Choroid plexus epithelial cell (primary cell): Measurements from ENCODE around the gene HERC2.

ENCODE experiments used
- DNase-seq: peaks from one replicate; pipeline ENCODE4 v3.0.0-alpha.2; 2010; ENCODE audit warnings: low read depth
- H3K4me3 ChIP-seq: 2 replicates; pipeline ENCODE4 v1.5.1; 2011; ENCODE audit warnings: low read depth, mild to moderate bottlenecking, control low read depth, low read length, moderate library complexity
- TF ChIP-seq, protein P1 (sequence below): conservative IDR thresholded peaks from 2 replicates; pipeline ENCODE4 v1.5.1; 2011; ENCODE audit warnings: low read depth, mild to moderate bottlenecking, control low read depth, inconsistent platforms, low read length, moderate library complexity

The HERC2 gene

DNA sequence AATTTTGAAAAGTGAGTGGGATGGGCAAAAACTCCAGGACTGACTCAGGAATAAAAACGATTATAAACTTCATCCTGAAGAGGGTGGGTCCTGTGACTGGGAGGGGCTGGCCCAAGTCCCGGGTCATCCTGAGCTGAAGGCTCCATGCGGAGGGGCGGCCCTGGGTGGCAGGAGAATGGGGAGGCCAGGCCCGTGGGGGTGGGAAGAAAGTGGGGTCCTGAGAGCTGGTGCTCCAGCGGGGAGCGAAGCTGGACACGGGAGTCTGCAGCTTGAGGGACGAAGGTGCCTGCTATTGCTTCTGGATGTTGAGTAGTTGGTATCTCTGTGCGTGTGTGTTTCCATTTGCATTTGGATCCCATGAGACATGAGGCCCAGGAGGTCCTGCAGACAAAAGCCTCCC lies 218.1 kb downstream of the HERC2 start:
- H3K4me3 ChIP-seq, result no peak overlapping the region
- DNase-seq, result no peak
- TF ChIP-seq, protein P1, sequence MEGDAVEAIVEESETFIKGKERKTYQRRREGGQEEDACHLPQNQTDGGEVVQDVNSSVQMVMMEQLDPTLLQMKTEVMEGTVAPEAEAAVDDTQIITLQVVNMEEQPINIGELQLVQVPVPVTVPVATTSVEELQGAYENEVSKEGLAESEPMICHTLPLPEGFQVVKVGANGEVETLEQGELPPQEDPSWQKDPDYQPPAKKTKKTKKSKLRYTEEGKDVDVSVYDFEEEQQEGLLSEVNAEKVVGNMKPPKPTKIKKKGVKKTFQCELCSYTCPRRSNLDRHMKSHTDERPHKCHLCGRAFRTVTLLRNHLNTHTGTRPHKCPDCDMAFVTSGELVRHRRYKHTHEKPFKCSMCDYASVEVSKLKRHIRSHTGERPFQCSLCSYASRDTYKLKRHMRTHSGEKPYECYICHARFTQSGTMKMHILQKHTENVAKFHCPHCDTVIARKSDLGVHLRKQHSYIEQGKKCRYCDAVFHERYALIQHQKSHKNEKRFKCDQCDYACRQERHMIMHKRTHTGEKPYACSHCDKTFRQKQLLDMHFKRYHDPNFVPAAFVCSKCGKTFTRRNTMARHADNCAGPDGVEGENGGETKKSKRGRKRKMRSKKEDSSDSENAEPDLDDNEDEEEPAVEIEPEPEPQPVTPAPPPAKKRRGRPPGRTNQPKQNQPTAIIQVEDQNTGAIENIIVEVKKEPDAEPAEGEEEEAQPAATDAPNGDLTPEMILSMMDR, result no peak

DNA sequence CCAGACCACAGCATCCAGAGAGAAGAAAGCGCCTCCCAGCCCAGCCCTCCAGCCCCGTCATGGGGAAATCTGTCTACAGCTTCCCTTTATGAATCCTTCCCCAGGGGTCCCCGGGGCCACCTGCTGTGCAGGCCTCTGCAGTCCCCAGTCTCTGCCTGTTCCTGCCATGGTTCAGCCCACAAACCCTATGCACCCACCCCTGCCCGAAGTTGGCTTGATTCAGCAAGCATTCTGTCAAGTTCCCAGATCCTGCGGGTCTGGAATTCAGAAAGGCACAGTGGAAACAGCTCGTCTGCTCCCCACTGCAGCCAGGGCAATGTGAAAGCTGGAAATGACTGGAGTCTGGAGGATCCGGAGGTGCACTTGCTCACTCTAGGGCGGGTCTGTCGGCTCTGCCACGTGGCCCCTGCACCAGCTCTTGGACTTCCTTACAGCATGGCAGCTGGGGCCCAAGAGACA lies 220.0 kb downstream of the HERC2 start:
- TF ChIP-seq, protein P1, result no peak
- no peak for DNase-seq
- H3K4me3 ChIP-seq, result no peak overlapping the region

DNA sequence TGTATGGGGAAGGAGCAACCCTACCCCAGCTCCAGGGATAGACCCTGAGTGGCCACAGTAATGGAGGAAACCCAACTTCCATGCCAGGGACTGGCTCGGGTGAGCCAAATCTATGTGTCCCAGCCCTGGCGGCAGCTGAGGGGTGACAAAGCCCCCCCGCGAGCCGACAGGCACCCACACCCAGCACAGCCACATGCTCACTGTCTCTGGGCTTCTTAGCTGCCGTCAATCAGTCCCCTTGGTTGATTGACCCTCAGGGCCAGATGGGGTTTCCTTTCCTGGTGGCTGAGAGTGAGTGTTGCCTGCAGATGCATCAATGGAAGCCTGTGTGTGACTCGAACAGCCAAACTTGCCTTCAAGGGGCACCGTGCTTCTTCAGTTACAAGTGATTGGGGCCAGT lies 220.8 kb downstream of the HERC2 start:
- DNase-seq, result no peak
- TF ChIP-seq, protein P1, result no peak
- H3K4me3 ChIP-seq, result no peak overlapping the region

DNA sequence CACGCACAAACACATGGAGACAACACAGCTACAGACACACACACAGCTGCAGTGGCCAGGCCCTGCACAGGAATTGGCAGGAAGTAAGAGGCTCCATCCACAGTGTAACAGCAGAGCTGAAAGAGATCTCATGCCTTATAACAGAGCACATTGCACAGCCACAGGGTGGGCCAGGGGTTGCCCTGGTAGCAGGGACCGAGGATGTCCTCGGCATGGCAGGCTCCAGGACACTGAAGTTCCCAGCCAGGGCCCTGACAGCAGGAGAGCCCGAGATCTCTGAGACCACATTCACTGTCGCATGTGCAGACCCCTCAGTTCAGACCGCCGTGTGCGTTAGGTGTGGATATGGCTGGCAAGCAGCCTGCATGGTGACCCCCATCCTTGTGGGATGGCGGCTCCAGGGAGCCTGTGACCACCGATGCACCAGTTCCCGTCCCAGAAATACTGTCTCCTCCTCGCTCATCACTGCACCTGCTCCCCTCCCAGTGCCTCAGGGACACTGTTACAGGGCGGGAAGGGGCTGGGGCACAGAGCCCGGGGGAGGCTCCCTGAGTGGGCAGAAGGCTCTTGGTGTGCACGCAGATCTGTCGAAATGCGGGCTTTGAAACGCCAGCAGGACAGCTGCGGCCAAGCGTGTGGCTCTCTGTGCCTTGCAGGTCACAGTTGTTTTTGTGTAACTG lies 221.3 kb downstream of the HERC2 start:
- H3K4me3 ChIP-seq, result no peak overlapping the region
- TF ChIP-seq, protein P1, result no peak
- DNase-seq, result no peak

DNA sequence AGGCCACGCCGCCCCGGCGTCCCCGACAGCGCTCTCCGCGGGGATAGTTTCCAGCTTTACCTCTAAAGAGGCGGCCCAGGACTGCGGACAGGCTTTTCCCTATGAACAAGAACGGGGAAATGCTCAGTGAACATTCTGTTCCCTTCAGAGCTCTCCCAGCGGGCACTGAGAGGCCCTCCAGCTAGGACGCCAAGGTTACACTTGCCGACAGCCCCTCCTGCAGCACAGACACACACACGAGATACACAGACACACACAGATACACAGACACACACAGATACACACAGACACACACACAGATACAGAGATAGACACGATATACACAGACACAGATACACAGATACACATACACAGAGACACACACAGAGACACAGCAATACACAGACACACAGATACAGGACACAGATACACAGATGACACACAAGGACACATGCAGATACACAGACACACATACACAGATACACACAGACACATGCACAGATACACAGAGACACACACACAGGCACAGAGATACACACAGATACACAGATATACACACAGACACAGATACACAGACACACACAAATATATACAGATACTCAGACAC lies 222.3 kb downstream of the HERC2 start:
- TF ChIP-seq, protein P1, result no peak
- DNase-seq, result no peak
- H3K4me3 ChIP-seq, result peak overlapping the region; percentile 42

DNA sequence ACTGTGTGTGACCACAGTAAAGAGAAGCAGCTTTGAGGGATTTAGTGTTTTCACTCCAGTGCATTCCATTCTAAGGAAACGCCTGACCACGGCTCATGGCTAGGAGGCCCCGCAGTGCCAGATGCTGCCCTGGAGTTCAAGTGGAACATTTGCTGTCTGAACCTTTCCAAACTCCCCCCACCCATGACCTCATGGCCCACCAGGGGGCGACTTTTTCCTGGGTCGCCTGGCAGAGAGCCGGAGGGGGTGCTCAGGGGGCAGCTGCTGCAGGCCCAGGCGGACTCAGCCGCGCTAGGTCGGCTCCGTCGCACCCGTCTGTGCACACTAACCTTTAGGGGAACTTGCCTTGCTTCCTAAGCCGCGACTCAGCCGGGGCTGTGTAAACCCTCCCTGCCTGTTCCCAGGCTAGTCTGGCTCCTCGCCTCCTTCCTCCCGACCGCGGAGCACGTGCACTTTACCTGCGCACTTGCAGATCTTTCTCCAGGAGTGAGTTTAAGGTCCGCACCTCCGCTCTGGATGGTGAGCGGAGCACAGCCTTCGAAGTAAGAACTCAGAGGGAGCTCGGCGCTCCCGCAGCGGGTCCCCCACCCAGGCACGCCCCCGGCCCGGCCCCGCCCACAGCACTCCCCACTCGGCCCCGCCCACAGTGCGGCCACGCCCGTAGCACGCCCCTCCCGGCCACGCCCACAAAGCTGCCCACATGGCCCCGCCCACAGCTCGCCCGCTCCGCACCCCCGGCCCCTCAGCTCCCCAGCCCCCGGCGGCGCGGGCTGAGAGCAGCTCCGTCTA lies 223.0 kb downstream of the HERC2 start, which contains the start of gene OCA2:
TSS of gene OCA2 (minus strand) at position 550 of the 789 bp plus-strand sequence. CDS start 17,441 bp downstream, outside the sequence.
- H3K4me3 ChIP-seq, result peak within 1 kb of the TSS; percentile 42
- TF ChIP-seq, protein P1, result peak; percentile 41
- peak; percentile 83 for DNase-seq
